B cell (primary cell): ENCODE data around the gene BMP8A.

Experiments used
- EZH2 ChIP-seq: IDR thresholded peaks from 2 replicates; pipeline ENCODE4 v1.6.1; 2012; ENCODE audit warnings: borderline replicate concordance, low read depth, mild to moderate bottlenecking, moderate library complexity, low read length; ENCODE audit not compliant: insufficient read depth, poor library complexity, severe bottlenecking
- TF ChIP-seq, protein P1 (sequence below): fragments of 200-600 bp; IDR thresholded peaks from one replicate; pipeline ENCODE4 v1.8.0; 2022; ENCODE audit warnings: antibody characterized with exemption, mild to moderate bottlenecking

DNA sequence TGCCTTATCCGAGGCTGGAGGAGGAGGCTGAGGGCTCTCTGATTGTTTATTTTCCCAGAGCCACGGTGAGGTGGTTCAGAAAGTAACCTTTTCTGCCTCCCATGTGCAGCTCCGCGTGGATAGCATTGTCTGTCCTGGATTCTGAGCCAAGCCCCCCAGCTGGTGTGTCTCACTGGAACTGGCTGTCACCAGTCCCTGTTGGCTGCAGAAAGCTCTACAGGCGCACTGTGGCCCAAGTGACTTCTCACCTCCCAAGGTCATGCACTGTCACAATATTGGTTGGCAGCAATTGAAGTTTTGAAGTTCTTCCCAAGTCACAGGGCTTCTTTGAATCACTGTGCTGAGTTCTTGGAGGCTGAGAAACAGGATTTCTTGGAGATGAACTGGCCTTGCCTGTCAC, 8.2 kb downstream of the BMP8A start:
- TF ChIP-seq, protein P1, sequence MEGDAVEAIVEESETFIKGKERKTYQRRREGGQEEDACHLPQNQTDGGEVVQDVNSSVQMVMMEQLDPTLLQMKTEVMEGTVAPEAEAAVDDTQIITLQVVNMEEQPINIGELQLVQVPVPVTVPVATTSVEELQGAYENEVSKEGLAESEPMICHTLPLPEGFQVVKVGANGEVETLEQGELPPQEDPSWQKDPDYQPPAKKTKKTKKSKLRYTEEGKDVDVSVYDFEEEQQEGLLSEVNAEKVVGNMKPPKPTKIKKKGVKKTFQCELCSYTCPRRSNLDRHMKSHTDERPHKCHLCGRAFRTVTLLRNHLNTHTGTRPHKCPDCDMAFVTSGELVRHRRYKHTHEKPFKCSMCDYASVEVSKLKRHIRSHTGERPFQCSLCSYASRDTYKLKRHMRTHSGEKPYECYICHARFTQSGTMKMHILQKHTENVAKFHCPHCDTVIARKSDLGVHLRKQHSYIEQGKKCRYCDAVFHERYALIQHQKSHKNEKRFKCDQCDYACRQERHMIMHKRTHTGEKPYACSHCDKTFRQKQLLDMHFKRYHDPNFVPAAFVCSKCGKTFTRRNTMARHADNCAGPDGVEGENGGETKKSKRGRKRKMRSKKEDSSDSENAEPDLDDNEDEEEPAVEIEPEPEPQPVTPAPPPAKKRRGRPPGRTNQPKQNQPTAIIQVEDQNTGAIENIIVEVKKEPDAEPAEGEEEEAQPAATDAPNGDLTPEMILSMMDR = no peak
- no peak for TF ChIP-seq EZH2
